HG02571 (cell line): Measurements from ENCODE around the gene TANC1.
"Not testable (repeated sequence)": the region's sequence is repeated elsewhere in the genome, so short reads cannot be mapped to it uniquely, and the experiment has no call there.

Experiments
- ATAC-seq: cut with Tn5 transposase; IDR thresholded peaks from one replicate; pipeline ENCODE4 v1.9.1; 2021; ENCODE audit warnings: mild to moderate bottlenecking, moderate library complexity; ENCODE audit not compliant: unreplicated experiment

The TANC1 gene

DNA sequence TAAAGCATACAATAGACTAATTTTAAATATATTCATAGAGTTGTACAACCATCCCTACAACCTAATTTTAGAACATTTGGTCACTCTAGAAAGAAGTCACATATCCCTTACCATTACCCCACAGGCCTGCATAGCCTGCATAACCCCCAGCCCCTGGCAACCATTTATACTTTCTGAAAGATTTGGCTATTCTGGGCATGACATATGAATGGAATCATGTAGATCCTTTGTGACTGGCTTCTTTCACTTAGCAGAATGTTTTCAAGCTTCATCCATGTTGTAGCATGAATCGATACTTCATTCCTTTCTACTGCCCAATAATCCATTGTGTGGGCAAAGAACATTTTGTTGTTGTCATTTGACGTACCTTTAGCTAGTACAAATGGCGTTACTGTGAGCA is 166.5 kb downstream of the TANC1 start:
- ATAC-seq: no peak

GRCh38 chr2:159136391-159136790 is 168.0 kb downstream of the TANC1 start:
- no peak for ATAC-seq

GRCh38 chr2:159137511-159138241 is 169.2 kb downstream of the TANC1 start:
- no peak for ATAC-seq

DNA sequence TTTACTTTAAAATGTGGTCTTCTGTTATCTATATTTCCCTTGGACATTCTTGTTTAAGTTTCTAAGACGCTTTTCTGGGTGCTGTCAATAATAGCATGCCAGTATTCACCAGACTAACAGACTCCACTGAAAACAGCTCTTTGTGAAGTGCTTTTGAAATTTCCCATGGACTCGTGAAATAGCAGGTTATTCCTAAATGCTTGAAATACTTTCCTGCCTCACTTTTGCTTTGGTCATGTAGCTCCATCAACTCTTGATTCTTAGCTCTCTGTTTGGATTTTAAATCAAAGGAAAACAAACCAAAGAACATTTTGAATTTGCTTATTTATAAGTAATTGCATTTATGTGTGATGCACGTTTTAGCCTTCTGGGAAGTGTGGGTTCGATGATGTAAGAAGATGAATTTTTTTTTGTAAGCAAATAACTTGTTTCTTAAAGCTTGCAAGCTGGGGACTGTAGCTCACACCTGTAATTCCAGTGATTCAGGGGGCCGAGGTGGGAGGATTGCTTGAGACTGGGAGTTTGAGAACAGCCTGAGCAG is 170.3 kb downstream of the TANC1 start:
- ATAC-seq: no peak

DNA sequence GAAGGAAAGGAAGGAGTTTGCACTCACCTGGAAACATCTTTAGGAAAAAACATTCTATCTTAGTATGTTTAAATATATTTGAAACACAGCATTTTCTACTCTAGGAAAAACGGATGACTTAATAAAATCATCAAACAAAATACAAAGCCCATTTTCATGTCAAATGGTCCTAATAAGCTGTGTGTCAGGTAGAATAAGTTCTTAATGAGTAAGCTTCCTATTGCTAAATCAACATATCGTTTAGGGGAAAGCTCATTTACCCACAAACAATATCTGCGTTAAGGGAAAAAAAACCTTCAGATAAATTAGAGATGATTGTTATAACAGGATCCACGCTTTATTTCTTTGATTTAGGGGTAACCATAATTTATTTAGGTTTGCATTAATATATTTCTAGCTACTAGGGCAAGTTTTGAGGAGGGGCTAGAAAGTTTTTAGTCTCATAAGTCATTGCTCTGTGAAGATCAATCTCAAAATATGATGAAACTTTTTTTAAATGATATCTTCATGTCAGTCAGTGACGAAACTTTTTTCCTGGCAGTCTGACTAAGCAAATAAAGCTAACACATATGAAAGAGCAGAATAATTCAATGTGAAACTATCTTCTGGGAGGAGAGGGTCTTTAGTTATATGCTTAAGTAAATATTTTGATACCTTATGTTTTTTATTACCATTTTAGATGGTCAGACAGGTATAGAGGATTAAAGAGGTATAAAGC is 170.9 kb downstream of the TANC1 start:
- no peak for ATAC-seq

DNA sequence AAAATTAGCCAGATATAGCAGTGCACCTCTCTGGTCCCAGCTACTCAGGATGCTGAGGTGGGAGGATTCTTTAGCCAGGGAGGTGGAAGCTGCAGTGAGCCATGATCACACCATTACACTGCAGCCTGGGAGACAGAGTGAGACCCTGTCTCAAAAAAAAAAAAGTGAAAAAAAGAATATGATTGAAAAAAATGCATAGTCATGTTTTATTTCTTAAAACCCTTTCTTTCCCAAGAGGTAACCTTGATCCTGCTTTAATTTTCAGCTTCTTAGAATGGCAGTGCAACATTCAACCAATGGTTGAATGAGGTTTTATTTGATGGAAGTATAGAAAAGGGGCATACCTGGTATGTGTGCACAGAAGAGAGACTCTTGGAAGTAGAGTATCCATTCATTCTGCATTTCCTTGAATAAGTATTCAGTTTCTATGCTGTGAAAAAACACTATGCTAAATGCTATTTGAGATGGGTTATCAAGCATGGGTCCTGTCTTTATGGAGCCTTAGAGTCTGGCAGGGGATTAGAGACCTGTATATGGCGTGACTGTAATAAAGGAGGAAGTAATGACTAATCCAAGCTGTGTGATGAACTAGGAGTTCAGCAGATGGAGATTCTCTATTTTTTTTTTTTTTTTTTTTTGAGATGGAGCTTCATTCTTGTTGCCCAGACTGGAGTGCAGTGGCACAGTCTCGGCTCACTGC is 171.8 kb downstream of the TANC1 start:
- ATAC-seq: no peak

DNA sequence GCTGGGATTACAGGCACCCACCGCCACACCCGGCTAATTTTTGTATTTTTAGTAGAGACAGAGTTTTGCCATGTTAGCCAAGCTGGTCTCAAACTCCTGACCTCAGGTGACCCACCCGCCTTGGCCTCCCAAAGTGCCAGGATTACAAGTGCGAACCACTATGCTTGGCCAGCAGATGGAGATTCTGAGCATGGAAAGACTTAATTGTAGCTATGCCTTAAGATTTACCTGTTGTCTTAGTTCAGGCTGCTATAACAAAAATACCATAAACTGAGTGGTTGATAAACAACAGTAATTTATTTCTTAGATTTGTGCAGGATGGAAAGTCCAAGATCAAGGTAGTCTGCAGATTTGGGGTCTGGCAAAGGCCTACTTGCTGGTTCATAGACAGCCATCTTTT is 172.4 kb downstream of the TANC1 start:
- not testable (repeated sequence) for ATAC-seq

DNA sequence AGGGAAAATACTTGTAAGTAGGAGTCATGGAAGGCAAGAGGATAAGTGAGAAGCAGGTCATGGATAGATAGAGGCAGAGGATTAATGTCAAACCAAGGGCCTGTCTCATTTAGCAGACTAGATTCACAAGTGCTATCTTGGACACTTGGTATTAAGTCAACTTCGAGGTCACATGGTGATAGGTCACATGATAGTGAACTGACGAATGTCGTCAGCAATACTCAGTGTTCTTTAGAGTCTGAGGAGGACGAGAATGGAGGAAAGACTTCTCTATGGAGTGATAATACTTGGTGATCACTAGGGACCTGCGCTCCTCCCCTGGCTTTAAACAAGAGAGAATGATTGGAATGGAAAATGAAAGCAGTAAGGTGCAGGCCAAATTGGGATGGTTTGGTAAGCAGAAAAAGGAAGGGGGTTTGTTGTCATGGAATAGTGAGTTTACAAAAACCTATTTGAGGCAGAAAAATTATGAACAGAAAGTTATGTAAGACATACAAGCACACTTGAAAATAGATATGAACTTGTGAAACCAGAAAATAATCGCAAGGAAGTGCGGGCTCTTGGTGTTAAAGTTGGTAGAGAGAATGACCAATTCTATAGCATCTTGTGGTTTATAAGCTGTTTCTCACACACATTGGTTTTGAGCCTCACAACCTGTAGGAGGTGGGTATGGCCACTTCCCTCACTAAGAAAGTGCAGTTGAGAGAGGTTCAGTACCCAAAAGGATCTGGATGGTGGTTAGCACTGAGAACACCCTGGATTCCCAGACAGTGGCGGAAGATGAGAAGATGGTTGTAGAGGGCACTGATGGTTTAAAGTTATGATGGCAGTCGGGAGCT is 176.6 kb downstream of the TANC1 start:
- ATAC-seq: no peak

- no peak for ATAC-seq
Observed at GRCh38 chr2:159145745-159146354, 177.4 kb downstream of the TANC1 start.

- no peak for ATAC-seq
Observed at GRCh38 chr2:159146996-159147666, 178.7 kb downstream of the TANC1 start.

DNA sequence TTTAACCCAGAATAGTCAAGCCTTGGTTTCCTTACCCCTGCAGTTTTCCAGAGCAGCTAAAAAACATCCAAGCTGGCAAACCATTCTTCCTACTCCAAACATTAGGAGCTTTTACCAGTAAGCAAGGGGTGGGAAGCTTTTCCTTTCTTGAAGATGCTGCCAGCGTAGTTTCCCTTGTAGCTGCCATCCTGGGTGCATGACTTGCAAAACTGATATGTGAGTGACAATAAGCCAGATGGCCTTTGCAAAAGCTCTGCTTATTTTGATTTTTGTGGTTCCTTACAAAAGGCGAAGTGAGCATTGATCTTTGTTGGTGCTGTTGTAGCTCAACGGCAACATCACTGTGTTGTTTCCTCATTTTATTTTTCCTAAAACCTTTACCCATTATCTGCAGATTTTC is 179.2 kb downstream of the TANC1 start:
- no peak for ATAC-seq

GRCh38 chr2:159148901-159149300 is 180.5 kb downstream of the TANC1 start:
- no peak for ATAC-seq

DNA sequence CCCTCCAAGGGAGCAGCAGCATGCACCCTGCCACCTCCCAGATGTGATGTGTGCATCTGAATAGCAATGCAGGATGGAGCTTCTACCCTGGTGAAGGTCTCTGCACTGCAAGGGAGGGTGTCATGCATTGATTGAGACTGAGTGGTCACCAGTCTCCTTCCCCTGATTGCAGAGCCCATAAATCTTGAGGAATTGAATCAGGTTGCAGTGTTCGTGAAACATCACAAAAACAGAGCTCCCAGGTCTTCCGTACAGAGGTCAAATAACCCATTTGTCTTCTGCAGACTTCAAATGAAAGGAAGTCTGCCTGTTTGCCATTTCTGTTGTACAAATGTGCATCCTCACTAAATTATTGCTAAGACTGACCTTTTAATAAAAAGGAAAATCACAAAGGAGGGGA is 181.3 kb downstream of the TANC1 start:
- ATAC-seq: no peak

GRCh38 chr2:159150280-159150746 is 181.9 kb downstream of the TANC1 start:
- ATAC-seq: no peak

- ATAC-seq: no peak
Observed at GRCh38 chr2:159151198-159152127, 183.0 kb downstream of the TANC1 start.

GRCh38 chr2:159152128-159152778 is 183.8 kb downstream of the TANC1 start:
- no peak for ATAC-seq

GRCh38 chr2:159153063-159153462 is 184.6 kb downstream of the TANC1 start:
- no peak for ATAC-seq

GRCh38 chr2:159153463-159153862 is 185.0 kb downstream of the TANC1 start:
- no peak for ATAC-seq
